H1 (cell line): Measurements from ENCODE around the gene TELO2. TPM values are rescaled to one million over a fixed set of nuclear protein-coding genes. Genes with fewer than 3 reads are reported as not detected.

Source experiments
- RBBP5 ChIP-seq: IDR thresholded peaks from 2 replicates; pipeline ENCODE4 v1.7.1; 2012; ENCODE audit warnings: low read depth, mild to moderate bottlenecking, inconsistent platforms, low read length, moderate library complexity, borderline replicate concordance
- SIN3A ChIP-seq, 2 experiments: IDR thresholded peaks in 1 of 2; conservative IDR thresholded peaks in 1 of 2; 2 replicates each; pipeline ENCODE4 v1.6.1; 2011 to 2012; ENCODE audit warnings: low read length in 2 of 2, improper control_type of control experiment in 1 of 2, low read depth in 1 of 2, mild to moderate bottlenecking in 1 of 2
- SP4 ChIP-seq: IDR thresholded peaks from 2 replicates; pipeline ENCODE4 v1.6.1; 2012; ENCODE audit warnings: low read length, inconsistent platforms
- polyA plus RNA-seq, 7 experiments: library from polyadenylated mRNA; depleted of rRNA in 3 of 7; stranded (reverse) in 5 of 7; unstranded in 2 of 7; fragments of >200 nt in 5 of 7; fragments of 200-250 nt in 2 of 7; gene quantifications; 1 replicate in 5 of 7; 2 replicates in 1 of 7; 4 replicates in 1 of 7; pipeline versions ENCODE4 v1.2.1 to v1.2.3, GENCODE V29; 2011 to 2013; ENCODE audit warnings: missing spikeins in 2 of 7, mixed read lengths in 2 of 7
- total RNA-seq: library from RNA; stranded (reverse); fragmentation: NEBNext Ultra II Directional; extraction: Animal tissue kit (Norgen Biotek cat#: 25700); gene quantifications from 2 replicates; pipeline ENCODE4 v1.2.1, GENCODE V29; 2021
- TF ChIP-seq, protein P1 (sequence below): IDR thresholded peaks from 2 replicates; pipeline ENCODE4 v1.6.1; 2011; ENCODE audit warnings: low read length, improper control_type of control experiment

Gene TELO2
- total and polyA plus RNA-seq, 2 of the 8 experiments (the other 6 are each of a cell fraction or from before 2014, with no cell fraction given) = 39.3 to 64.8 TPM

DNA sequence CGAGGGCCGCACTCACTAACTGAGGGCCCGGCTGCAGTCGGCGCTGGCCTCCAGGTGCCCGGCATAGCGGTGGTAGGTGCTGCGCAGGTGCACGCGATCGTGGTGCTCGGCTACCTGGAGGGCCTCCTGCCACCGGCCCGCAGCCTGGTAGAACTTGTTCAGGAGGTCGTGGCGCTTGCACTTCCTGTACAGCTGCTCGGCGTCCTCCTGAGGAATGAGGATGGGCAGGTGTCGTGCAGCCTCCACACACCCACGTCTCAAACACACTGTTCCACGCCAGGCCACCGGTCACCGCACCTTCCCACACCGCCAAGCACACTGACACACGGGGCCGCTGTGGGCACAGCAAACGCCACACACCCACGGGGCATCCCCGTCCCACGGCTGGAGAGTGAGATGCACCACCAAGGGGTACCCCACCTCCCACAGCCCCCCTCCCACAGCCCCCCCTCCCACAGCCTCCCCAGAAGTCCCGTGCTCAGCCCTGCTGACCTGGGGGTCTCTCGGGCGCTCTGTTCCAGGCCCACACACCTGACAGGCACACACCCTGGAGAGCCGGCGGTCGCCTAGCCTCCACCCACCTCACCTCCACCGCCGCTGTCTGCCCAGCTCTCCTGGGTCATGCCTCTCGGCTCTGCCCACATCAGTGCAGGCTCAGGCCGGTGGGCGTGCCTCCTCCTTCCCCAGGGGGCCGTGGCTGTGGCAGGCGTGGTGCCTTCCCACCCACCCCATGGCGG lies 32.9 kb downstream of the TELO2 start (continued):
- TF ChIP-seq, protein P1, sequence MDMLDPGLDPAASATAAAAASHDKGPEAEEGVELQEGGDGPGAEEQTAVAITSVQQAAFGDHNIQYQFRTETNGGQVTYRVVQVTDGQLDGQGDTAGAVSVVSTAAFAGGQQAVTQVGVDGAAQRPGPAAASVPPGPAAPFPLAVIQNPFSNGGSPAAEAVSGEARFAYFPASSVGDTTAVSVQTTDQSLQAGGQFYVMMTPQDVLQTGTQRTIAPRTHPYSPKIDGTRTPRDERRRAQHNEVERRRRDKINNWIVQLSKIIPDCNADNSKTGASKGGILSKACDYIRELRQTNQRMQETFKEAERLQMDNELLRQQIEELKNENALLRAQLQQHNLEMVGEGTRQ = no peak
- no peak for TF ChIP-seq SP4
- TF ChIP-seq SIN3A (conservative IDR thresholded peaks at IDR 0.05 in 1 of 2, IDR thresholded peaks at IDR 0.05 in 1 of 2; ENCODE audit: low read depth in 1 of 2, low read length in 2 of 2) = no peak
- TF ChIP-seq RBBP5 = no peak
